Measurements from ENCODE around the gene IL20RB. TPM values are rescaled to one million over a fixed set of nuclear protein-coding genes. Genes with fewer than 3 reads are reported as not detected.

Gene IL20RB
- polyA plus RNA-seq: 10 to 100 TPM; 83.2 to 85.1 TPM

- Histone ChIP-seq H3K27ac (ENCODE audit: low read depth in 2 of 2, low read length in 1 of 2) (peak within 1 kb of the TSS; percentile 84 to 98), H3K4me3 (ENCODE audit: low read depth in 1 of 2, low read length in 2 of 2) (peak within 1 kb of the TSS; percentile 16 to 88), H3K4me1 (ENCODE audit: control insufficient read depth in 2 of 2, insufficient read depth in 2 of 2, low read length in 1 of 2) (peaks cover 0 to 5% of the 10 kb centered on the region in 2 donors)
Measured at GRCh38 chr3:136957751-136958288, at the start of gene IL20RB. IL20RB (plus strand) TSS chr3:136957983; CDS start chr3:136958114, 131 bp downstream.

GRCh38 chr3:136908297-136908696 is 49.5 kb upstream of the IL20RB start:
- 85 to 92% methylated on average over 2 of the region's 2 CpGs for WGBS, 2 donors
- Histone ChIP-seq H3K27ac (ENCODE audit: low read depth in 2 of 2, low read length in 1 of 2) (no peak overlapping the region), H3K4me1 (ENCODE audit: control insufficient read depth in 2 of 2, insufficient read depth in 2 of 2, low read length in 1 of 2) (peaks cover 0 to 13% of the 10 kb centered on the region in 2 donors), H3K9me3 (ENCODE audit: control insufficient read depth in 2 of 2, insufficient read depth in 1 of 2, low read depth in 1 of 2, low read length in 1 of 2) (peaks cover 2 to 4% of the 10 kb centered on the region in 2 donors), H3K27me3 (ENCODE audit: control insufficient read depth in 1 of 2, insufficient read depth in 2 of 2, low read length in 2 of 2) (no peaks in the 10 kb centered on the region), H3K36me3 (ENCODE audit: control insufficient read depth in 2 of 2, insufficient read depth in 2 of 2, low read length in 1 of 2) (peaks cover 3 to 5% of the 10 kb centered on the region in 2 donors), H3K4me3 (ENCODE audit: low read depth in 1 of 2, low read length in 2 of 2) (no peak overlapping the region)

More at GRCh38 chr3:136957751-136958288, at the start of gene IL20RB:
- H3K36me3 ChIP-seq (ENCODE audit: control insufficient read depth in 2 of 2, insufficient read depth in 2 of 2, low read length in 1 of 2): no peaks in the 10 kb centered on the region
- H3K27me3 ChIP-seq (ENCODE audit: control insufficient read depth in 1 of 2, insufficient read depth in 2 of 2, low read length in 2 of 2): no peaks in the 10 kb centered on the region
- no peaks in the 10 kb centered on the region for H3K9me3 ChIP-seq (ENCODE audit: control insufficient read depth in 2 of 2, insufficient read depth in 1 of 2, low read depth in 1 of 2, low read length in 1 of 2)
- 43 to 68% methylated on average over 7 of the region's 7 CpGs for WGBS, 2 donors

GRCh38 chr3:136909187-136909586 is 48.6 kb upstream of the IL20RB start:
- H3K27me3 ChIP-seq (ENCODE audit: control insufficient read depth in 1 of 2, insufficient read depth in 2 of 2, low read length in 2 of 2): no peaks in the 10 kb centered on the region
- H3K4me1 ChIP-seq (ENCODE audit: control insufficient read depth in 2 of 2, insufficient read depth in 2 of 2, low read length in 1 of 2): peaks cover 0 to 13% of the 10 kb centered on the region in 2 donors
- 57 to 67% methylated on average over 4 of the region's 4 CpGs for WGBS, 2 donors
- no peak overlapping the region for H3K4me3 ChIP-seq (ENCODE audit: low read depth in 1 of 2, low read length in 2 of 2)
- peaks cover 3 to 5% of the 10 kb centered on the region in 2 donors for H3K36me3 ChIP-seq (ENCODE audit: control insufficient read depth in 2 of 2, insufficient read depth in 2 of 2, low read length in 1 of 2)
- no peak overlapping the region for H3K27ac ChIP-seq (ENCODE audit: low read depth in 2 of 2, low read length in 1 of 2)
- peaks cover 0 to 4% of the 10 kb centered on the region in 2 donors for H3K9me3 ChIP-seq (ENCODE audit: control insufficient read depth in 2 of 2, insufficient read depth in 1 of 2, low read depth in 1 of 2, low read length in 1 of 2)

- peaks cover 0 to 13% of the 10 kb centered on the region in 2 donors for H3K4me1 ChIP-seq (ENCODE audit: control insufficient read depth in 2 of 2, insufficient read depth in 2 of 2, low read length in 1 of 2)
- 90 to 94% methylated on average over 2 of the region's 2 CpGs for WGBS, 2 donors
- peaks cover 0 to 4% of the 10 kb centered on the region in 2 donors for H3K9me3 ChIP-seq (ENCODE audit: control insufficient read depth in 2 of 2, insufficient read depth in 1 of 2, low read depth in 1 of 2, low read length in 1 of 2)
- H3K27me3 ChIP-seq (ENCODE audit: control insufficient read depth in 1 of 2, insufficient read depth in 2 of 2, low read length in 2 of 2): no peaks in the 10 kb centered on the region
- peaks cover 3 to 5% of the 10 kb centered on the region in 2 donors for H3K36me3 ChIP-seq (ENCODE audit: control insufficient read depth in 2 of 2, insufficient read depth in 2 of 2, low read length in 1 of 2)
- H3K27ac ChIP-seq (ENCODE audit: low read depth in 2 of 2, low read length in 1 of 2): no peak overlapping the region
- no peak overlapping the region for H3K4me3 ChIP-seq (ENCODE audit: low read depth in 1 of 2, low read length in 2 of 2)
Measured at GRCh38 chr3:136910697-136911096, 47.1 kb upstream of the IL20RB start.

GRCh38 chr3:136913168-136913567 is 44.6 kb upstream of the IL20RB start:
- no peaks in the 10 kb centered on the region for H3K4me1 ChIP-seq (ENCODE audit: control insufficient read depth in 2 of 2, insufficient read depth in 2 of 2, low read length in 1 of 2)
- no peaks in the 10 kb centered on the region for H3K36me3 ChIP-seq (ENCODE audit: control insufficient read depth in 2 of 2, insufficient read depth in 2 of 2, low read length in 1 of 2)
- H3K4me3 ChIP-seq (ENCODE audit: low read depth in 1 of 2, low read length in 2 of 2): no peak overlapping the region
- no peak overlapping the region for H3K27ac ChIP-seq (ENCODE audit: low read depth in 2 of 2, low read length in 1 of 2)
- no peaks in the 10 kb centered on the region for H3K27me3 ChIP-seq (ENCODE audit: control insufficient read depth in 1 of 2, insufficient read depth in 2 of 2, low read length in 2 of 2)
- no peaks in the 10 kb centered on the region for H3K9me3 ChIP-seq (ENCODE audit: control insufficient read depth in 2 of 2, insufficient read depth in 1 of 2, low read depth in 1 of 2, low read length in 1 of 2)
- 96 to 100% methylated on average over 1 of the region's 1 CpG for WGBS, 2 donors

GRCh38 chr3:136914739-136915138 is 43.0 kb upstream of the IL20RB start:
- H3K4me3 ChIP-seq (ENCODE audit: low read depth in 1 of 2, low read length in 2 of 2): no peak overlapping the region
- no peaks in the 10 kb centered on the region for H3K27me3 ChIP-seq (ENCODE audit: control insufficient read depth in 1 of 2, insufficient read depth in 2 of 2, low read length in 2 of 2)
- no peaks in the 10 kb centered on the region for H3K36me3 ChIP-seq (ENCODE audit: control insufficient read depth in 2 of 2, insufficient read depth in 2 of 2, low read length in 1 of 2)
- no peaks in the 10 kb centered on the region for H3K9me3 ChIP-seq (ENCODE audit: control insufficient read depth in 2 of 2, insufficient read depth in 1 of 2, low read depth in 1 of 2, low read length in 1 of 2)
- H3K27ac ChIP-seq (ENCODE audit: low read depth in 2 of 2, low read length in 1 of 2): no peak overlapping the region
- no peaks in the 10 kb centered on the region for H3K4me1 ChIP-seq (ENCODE audit: control insufficient read depth in 2 of 2, insufficient read depth in 2 of 2, low read length in 1 of 2)
- 89 to 93% methylated on average over 3 of the region's 3 CpGs for WGBS, 2 donors

- Histone ChIP-seq H3K4me3 (ENCODE audit: low read depth in 1 of 2, low read length in 2 of 2) (no peak overlapping the region), H3K4me1 (ENCODE audit: control insufficient read depth in 2 of 2, insufficient read depth in 2 of 2, low read length in 1 of 2) (no peaks in the 10 kb centered on the region), H3K36me3 (ENCODE audit: control insufficient read depth in 2 of 2, insufficient read depth in 2 of 2, low read length in 1 of 2) (no peaks in the 10 kb centered on the region), H3K9me3 (ENCODE audit: control insufficient read depth in 2 of 2, insufficient read depth in 1 of 2, low read depth in 1 of 2, low read length in 1 of 2) (no peaks in the 10 kb centered on the region), H3K27ac (ENCODE audit: low read depth in 2 of 2, low read length in 1 of 2) (no peak overlapping the region), H3K27me3 (ENCODE audit: control insufficient read depth in 1 of 2, insufficient read depth in 2 of 2, low read length in 2 of 2) (no peaks in the 10 kb centered on the region)
- WGBS, 2 donors: 66 to 78% methylated on average over 1 of the region's 1 CpG
Measured at GRCh38 chr3:136916223-136916622, 41.6 kb upstream of the IL20RB start.

GRCh38 chr3:136919799-136920580 is 37.8 kb upstream of the IL20RB start:
- Histone ChIP-seq H3K4me1 (ENCODE audit: control insufficient read depth in 2 of 2, insufficient read depth in 2 of 2, low read length in 1 of 2) (no peaks in the 10 kb centered on the region), H3K4me3 (ENCODE audit: low read depth in 1 of 2, low read length in 2 of 2) (no peak overlapping the region), H3K27me3 (ENCODE audit: control insufficient read depth in 1 of 2, insufficient read depth in 2 of 2, low read length in 2 of 2) (no peaks in the 10 kb centered on the region), H3K36me3 (ENCODE audit: control insufficient read depth in 2 of 2, insufficient read depth in 2 of 2, low read length in 1 of 2) (no peaks in the 10 kb centered on the region), H3K27ac (ENCODE audit: low read depth in 2 of 2, low read length in 1 of 2) (no peak overlapping the region), H3K9me3 (ENCODE audit: control insufficient read depth in 2 of 2, insufficient read depth in 1 of 2, low read depth in 1 of 2, low read length in 1 of 2) (no peaks in the 10 kb centered on the region)
- 56 to 68% methylated on average over 1 of the region's 1 CpG for WGBS, 2 donors

GRCh38 chr3:136920904-136921611 is 36.7 kb upstream of the IL20RB start:
- Histone ChIP-seq H3K4me3 (ENCODE audit: low read depth in 1 of 2, low read length in 2 of 2) (no peak overlapping the region), H3K27me3 (ENCODE audit: control insufficient read depth in 1 of 2, insufficient read depth in 2 of 2, low read length in 2 of 2) (no peaks in the 10 kb centered on the region), H3K4me1 (ENCODE audit: control insufficient read depth in 2 of 2, insufficient read depth in 2 of 2, low read length in 1 of 2) (no peaks in the 10 kb centered on the region), H3K9me3 (ENCODE audit: control insufficient read depth in 2 of 2, insufficient read depth in 1 of 2, low read depth in 1 of 2, low read length in 1 of 2) (no peaks in the 10 kb centered on the region), H3K36me3 (ENCODE audit: control insufficient read depth in 2 of 2, insufficient read depth in 2 of 2, low read length in 1 of 2) (no peaks in the 10 kb centered on the region), H3K27ac (ENCODE audit: low read depth in 2 of 2, low read length in 1 of 2) (no peak overlapping the region)
- WGBS, 2 donors: 86 to 88% methylated on average over 4 of the region's 4 CpGs

All from esophagus (tissue), 2 donors.